K562 (cell line): Measurements from ENCODE around the gene PCSK5. TPM values are rescaled to one million over a fixed set of nuclear protein-coding genes. Genes with fewer than 3 reads are reported as not detected.

Experiments used
- ATAC-seq: fragments of 200-7000 bp; cut with Tn5 transposase; 3 replicates; pipeline ENCODE4 v1.9.1; 2020; ENCODE audit warnings: moderate library complexity
- BruUV-seq: library from RNA; stranded (reverse); fragments of 400-500 nt; replicated peaks from 2 replicates; lab custom pipeline; 2021; lab: Mats Ljungman, UMichigan
- CTCF ChIA-PET: fragments of 300-600 bp; formaldehyde crosslinking; extraction: SDS; loops from one replicate; lab custom pipeline; 2021; ENCODE audit warnings: low intra/inter-chr PET ratio; lab: Yijun Ruan, JAX
- POLR2A ChIA-PET: fragments of 300-600, 350-650 bp; sonication (Branson Sonifier 250); formaldehyde crosslinking; extraction: SDS; loops from one replicate; lab custom pipeline; 2021; ENCODE audit warnings: antibody characterized with exemption, inconsistent platforms; lab: Yijun Ruan, JAX
- DNase-seq, 4 experiments: peaks; one replicate each; pipeline versions ENCODE4 v3.0.0 to v3.0.0-alpha.2; 2011 to 2018; ENCODE audit warnings: low spot score in 3 of 4, mixed read lengths in 3 of 4; ENCODE audit errors: extremely low read depth in 1 of 4
- FAIRE-seq: peaks from 2 replicates; lab custom pipeline; 2011; peaks lifted over from hg19 to GRCh38; lab: Jason Lieb, UNC
- H2AFZ ChIP-seq: 2 replicates; pipeline ENCODE4 v1.6.0; 2011; ENCODE audit warnings: low read depth, low read length, control low read depth, inconsistent platforms
- H3K27ac ChIP-seq: fragments of 200-600 bp; 3 replicates; pipeline ENCODE4 v1.8.0; 2011; ENCODE audit warnings: low read depth, mild to moderate bottlenecking, control low read depth, inconsistent platforms, low read length, moderate library complexity, mixed read lengths; ENCODE audit errors: extremely low read depth
- H3K27me3 ChIP-seq, 2 experiments: fragments of 300-600 bp in 1 of 2; 2 replicates in 1 of 2; 3 replicates in 1 of 2; pipeline versions ENCODE4 v1.6.0 to v1.8.0; 2011; ENCODE audit warnings: inconsistent platforms in 2 of 2, low read length in 2 of 2, mild to moderate bottlenecking in 1 of 2, mixed read lengths in 1 of 2, moderate library complexity in 1 of 2; ENCODE audit not compliant: control insufficient read depth in 2 of 2, insufficient read depth in 2 of 2
- H3K36me3 ChIP-seq: fragments of 300-600 bp; 3 replicates; pipeline ENCODE4 v1.8.0; 2011; ENCODE audit warnings: mild to moderate bottlenecking, low read length, inconsistent platforms; ENCODE audit not compliant: control insufficient read depth, insufficient read depth
- H3K4me1 ChIP-seq, 2 experiments: fragments of 200-600 bp in 1 of 2; replicated peaks in 1 of 2; 2 replicates in 1 of 2; 3 replicates in 1 of 2; pipeline versions ENCODE4 v1.5.1 to v1.8.0; 2011; ENCODE audit warnings: inconsistent platforms in 2 of 2, low read length in 2 of 2, mild to moderate bottlenecking in 1 of 2, mixed read lengths in 1 of 2, moderate library complexity in 1 of 2; ENCODE audit not compliant: control insufficient read depth in 2 of 2, insufficient read depth in 2 of 2
- H3K4me2 ChIP-seq: 2 replicates; pipeline ENCODE4 v1.6.1; 2011; ENCODE audit warnings: low read length, control low read depth, inconsistent platforms, mixed read lengths; ENCODE audit not compliant: insufficient read depth
- H3K4me3 ChIP-seq: fragments of 200-600 bp; sonication (generic), shearing (Covaris generic); 2 replicates; pipeline ENCODE4 v1.5.1; 2016; ENCODE audit warnings: control low read depth, inconsistent platforms
- H3K79me2 ChIP-seq: fragments of 200-600 bp; 3 replicates; pipeline ENCODE4 v1.8.0; 2011; ENCODE audit warnings: low read length, inconsistent platforms; ENCODE audit not compliant: control insufficient read depth, insufficient read depth
- H3K9ac ChIP-seq, 2 experiments: 2 replicates each; pipeline versions ENCODE4 v1.6.0 to v1.6.1; 2011; ENCODE audit warnings: low read depth in 2 of 2, low read length in 2 of 2, control low read depth in 1 of 2, inconsistent platforms in 1 of 2, mild to moderate bottlenecking in 1 of 2, mixed read lengths in 1 of 2; ENCODE audit not compliant: insufficient read depth in 1 of 2
- H3K9me1 ChIP-seq: one replicate; pipeline ENCODE4 v1.6.0; 2011; ENCODE audit warnings: inconsistent platforms, mild to moderate bottlenecking, low read length, moderate library complexity; ENCODE audit not compliant: control insufficient read depth, insufficient read depth
- H3K9me3 ChIP-seq: replicated peaks from 2 replicates; pipeline ENCODE4 v1.5.1; 2011; ENCODE audit warnings: low read depth, low read length, inconsistent platforms; ENCODE audit not compliant: control insufficient read depth, insufficient read depth
- H4K20me1 ChIP-seq: replicated peaks from 2 replicates; pipeline ENCODE4 v1.6.1; 2011; ENCODE audit warnings: low read length, inconsistent platforms, mixed read lengths; ENCODE audit not compliant: control insufficient read depth, insufficient read depth
- ARNT ChIP-seq, 2 experiments: fragments of 450-650 bp; IDR thresholded peaks; 2 replicates each; pipeline ENCODE4 v1.6.1; 2016; ENCODE audit warnings: mild to moderate bottlenecking in 1 of 2
- CC2D1A ChIP-seq: fragments of 450-650 bp; IDR thresholded peaks from 2 replicates; pipeline ENCODE4 v1.6.1; 2017; ENCODE audit warnings: mild to moderate bottlenecking
- HMG20A ChIP-seq: fragments of 450-650 bp; formaldehyde crosslinking; conservative IDR thresholded peaks from 2 replicates; pipeline ENCODE4 v1.4.0; 2020; ENCODE audit warnings: mild to moderate bottlenecking, mixed read lengths
- PBX2 ChIP-seq, 2 experiments: IDR thresholded peaks in 1 of 2; conservative IDR thresholded peaks in 1 of 2; 2 replicates each; pipeline ENCODE4 v1.6.1; 2016; ENCODE audit warnings: low read depth in 2 of 2, mild to moderate bottlenecking in 1 of 2, missing compliant biosample characterization in 1 of 2, missing genetic modification characterization in 1 of 2, moderate library complexity in 1 of 2
- PHF20 ChIP-seq: fragments of 450-650 bp; IDR thresholded peaks from 2 replicates; pipeline ENCODE4 v1.6.1; 2018; ENCODE audit not compliant: partially characterized antibody
- SRSF1 ChIP-seq: fragments of 200-400 bp; formaldehyde crosslinking; IDR thresholded peaks from 2 replicates; pipeline ENCODE4 v1.6.1; 2017; ENCODE audit warnings: mild to moderate bottlenecking, low read depth, low read length, moderate library complexity
- TAF15 ChIP-seq: fragments of 200-400 bp; formaldehyde crosslinking; IDR thresholded peaks from 2 replicates; pipeline ENCODE4 v1.6.1; 2017; ENCODE audit warnings: mild to moderate bottlenecking, low read depth, low read length, moderate library complexity
- TEAD2 ChIP-seq: fragments of 450-650 bp; IDR thresholded peaks from 2 replicates; pipeline ENCODE4 v1.6.1; 2016; ENCODE audit warnings: missing genetic modification characterization, control low read depth, missing compliant biosample characterization
- ZNF436 ChIP-seq: fragments of 250-450, 450-650 bp; sonication (Bioruptor Pico); formaldehyde crosslinking; IDR thresholded peaks from 2 replicates; pipeline ENCODE4 v1.7.0; 2020; ENCODE audit warnings: mild to moderate bottlenecking
- WGBS: fragments of 100-300 bp; shearing (Covaris generic); methylation state at CpG from one replicate; pipeline ENCODE4 v1.1.6; 2016; ENCODE audit warnings: low coverage, mixed read lengths; ENCODE audit not compliant: insufficient coverage; ENCODE audit errors: missing lambda C conversion rate; 5-methylcytosine and 5-hydroxymethylcytosine counted together
- in situ Hi-C: fragments of 300-500 bp; cut with MboI; formaldehyde crosslinking; loops from 4 replicates; pipeline ENCODE4 v1.15.0; 2018; ENCODE audit warnings: inconsistent platforms, mixed read lengths
- intact Hi-C: fragments of 100-400 bp; cut with micrococcal nuclease; formaldehyde crosslinking; loops from 2 replicates; pipeline ENCODE4 v1.14.2; 2022
- polyA plus RNA-seq, 8 experiments: library from polyadenylated mRNA; depleted of rRNA in 4 of 8; stranded (reverse) in 5 of 8; unstranded in 3 of 8; fragments of >200 nt; fragmentation: Nextera tagmentation in 2 of 8; fragmentation: Illumina TruSeq in 1 of 8; extraction: Ambion mirVana in 2 of 8; extraction: Trizol in 1 of 8; gene quantifications; 2 replicates each; pipeline versions ENCODE4 v1.2.1 to v1.2.3, GENCODE V29; 2011 to 2014; ENCODE audit warnings: inconsistent platforms in 1 of 8, missing spikeins in 1 of 8
- total RNA-seq, 7 experiments: library from RNA; depleted of rRNA in 6 of 7; stranded (reverse); fragments of >200 nt in 6 of 7; fragmentation: Illumina TruSeq in 2 of 7; extraction: Trizol in 2 of 7; gene quantifications; 2 replicates each; pipeline versions ENCODE4 v1.2.1 to v1.2.3, GENCODE V29; 2011 to 2021; ENCODE audit warnings: low replicate concordance in 1 of 7

PCSK5 gene
- total and polyA plus RNA-seq, 9 of the 15 experiments (the other 6 are each of a cell fraction or from before 2014, with no cell fraction given), result not detected

- TF ChIP-seq PBX2 (CRISPR knock-in tag; IDR thresholded peaks at IDR 0.05; ENCODE audit: low read depth) (no peak), PBX2 (tag; conservative IDR thresholded peaks at IDR 0.05; ENCODE audit: low read depth) (no peak), HMG20A (CRISPR knock-in tag) (no peak), TEAD2 (tag) (no peak), ZNF436 (no peak), TAF15 (no peak), ARNT (IDR thresholded peaks at IDR 0.05) (no peak), SRSF1 (no peak), PHF20 (no peak)
These were observed 13.4 kb upstream of the PCSK5 start (continued) for GRCh38 chr9:75876999-75877640.

- POLR2A ChIA-PET, result no interaction called here
- no peaks in the 10 kb centered on the region for H3K4me1 ChIP-seq
These were observed 12.0 kb upstream of the PCSK5 start for GRCh38 chr9:75878488-75878860.

More at GRCh38 chr9:75878488-75878860, 12.0 kb upstream of the PCSK5 start:
- in situ Hi-C loops, result no loop called here
- Histone ChIP-seq H3K79me2 (no peaks in the 10 kb centered on the region), H3K9me1 (no peaks in the 10 kb centered on the region), H3K9me3 (no peaks in the 10 kb centered on the region), H3K9ac (no peak overlapping the region), H3K36me3 (no peaks in the 10 kb centered on the region), H3K27ac (no peak overlapping the region), H3K4me2 (no peak overlapping the region), H2AFZ (no peak overlapping the region), H3K4me3 (no peak overlapping the region)
- FAIRE-seq (no peak), DNase-seq (no peak)
- no TSS peak for BruUV-seq
- CTCF ChIA-PET, result no interaction called here
- 0% methylated on average over 2 of the region's 2 CpGs for WGBS
- TF ChIP-seq CC2D1A, result no peak
- TF ChIP-seq, all 486 proteins: peak for 0
- ATAC-seq, result no peak
- H3K27me3 ChIP-seq, result no peaks in the 10 kb centered on the region
- intact Hi-C loops, result no loop called here
- no peaks in the 10 kb centered on the region for H4K20me1 ChIP-seq
